GM18526 (cell line): Measurements from ENCODE around the gene TNFRSF4.

Experiments
- POLR2A ChIP-seq: IDR thresholded peaks from 3 replicates; pipeline ENCODE4 v1.6.1; 2011; ENCODE audit not compliant: insufficient read length; ENCODE audit errors: extremely low read depth

TNFRSF4 gene

DNA sequence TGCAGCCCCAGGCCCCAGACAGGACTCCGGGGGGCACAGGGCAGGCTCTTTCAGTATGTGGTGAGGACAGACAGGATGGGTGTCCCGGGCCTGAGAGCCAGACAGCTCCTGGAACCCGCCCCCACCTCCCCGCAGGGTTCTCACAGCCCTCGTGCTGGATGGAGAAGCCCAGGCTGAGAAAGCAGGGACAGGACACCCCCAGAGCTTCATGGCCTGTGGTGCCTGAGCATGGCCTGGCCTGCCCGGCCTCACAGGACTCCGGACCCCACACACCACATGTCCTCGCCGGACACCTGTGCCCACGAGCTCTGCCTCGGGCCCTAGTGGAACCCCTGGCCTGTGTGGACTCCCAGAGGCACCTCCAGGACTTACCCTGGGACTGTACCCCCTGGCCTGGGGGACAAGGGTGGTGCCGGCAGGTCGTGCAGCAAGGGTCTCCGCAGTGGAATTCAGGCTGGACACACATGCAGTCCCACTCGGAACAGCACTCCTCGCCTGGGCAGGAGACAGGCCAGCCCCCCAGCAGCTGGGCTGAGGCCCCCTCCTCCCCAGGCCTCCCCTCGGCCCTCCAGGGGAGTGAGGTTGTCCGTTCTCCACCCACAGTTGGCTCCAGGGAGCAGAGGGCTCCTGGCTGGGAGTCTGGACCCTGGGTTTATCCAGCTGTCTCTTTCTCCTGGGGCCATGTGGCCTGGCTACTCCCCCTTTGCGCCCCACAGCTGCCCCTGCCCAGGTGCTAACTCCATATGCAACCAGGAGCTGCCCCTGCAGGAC lies 8.8 kb downstream of the TNFRSF4 start:
- no peak for TF ChIP-seq POLR2A

DNA sequence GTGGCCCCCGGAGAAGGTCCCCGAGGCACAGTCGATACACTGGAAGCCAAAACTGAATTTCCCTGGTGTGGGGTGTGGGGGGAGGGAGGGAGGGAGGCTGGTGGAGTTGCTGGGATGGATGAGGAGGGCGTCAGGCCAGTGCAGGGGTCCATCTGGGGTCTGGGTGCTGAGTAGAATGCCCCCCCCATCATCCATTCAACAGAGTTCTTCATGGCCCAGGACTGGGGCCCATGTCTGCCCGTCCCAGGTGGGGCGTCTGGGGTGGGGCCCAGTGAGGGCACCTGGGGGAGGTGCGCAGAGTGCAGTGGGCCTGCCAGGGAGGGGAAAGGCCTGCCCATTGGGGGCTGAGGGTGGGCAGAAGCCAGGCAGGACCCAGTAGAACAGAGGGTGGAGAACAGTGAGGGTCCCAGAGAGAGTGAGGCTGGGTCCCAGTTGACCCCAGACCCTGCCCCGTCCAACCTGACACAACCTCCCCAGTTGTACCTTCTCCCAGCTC lies 9.5 kb downstream of the TNFRSF4 start:
- no peak for TF ChIP-seq POLR2A

DNA sequence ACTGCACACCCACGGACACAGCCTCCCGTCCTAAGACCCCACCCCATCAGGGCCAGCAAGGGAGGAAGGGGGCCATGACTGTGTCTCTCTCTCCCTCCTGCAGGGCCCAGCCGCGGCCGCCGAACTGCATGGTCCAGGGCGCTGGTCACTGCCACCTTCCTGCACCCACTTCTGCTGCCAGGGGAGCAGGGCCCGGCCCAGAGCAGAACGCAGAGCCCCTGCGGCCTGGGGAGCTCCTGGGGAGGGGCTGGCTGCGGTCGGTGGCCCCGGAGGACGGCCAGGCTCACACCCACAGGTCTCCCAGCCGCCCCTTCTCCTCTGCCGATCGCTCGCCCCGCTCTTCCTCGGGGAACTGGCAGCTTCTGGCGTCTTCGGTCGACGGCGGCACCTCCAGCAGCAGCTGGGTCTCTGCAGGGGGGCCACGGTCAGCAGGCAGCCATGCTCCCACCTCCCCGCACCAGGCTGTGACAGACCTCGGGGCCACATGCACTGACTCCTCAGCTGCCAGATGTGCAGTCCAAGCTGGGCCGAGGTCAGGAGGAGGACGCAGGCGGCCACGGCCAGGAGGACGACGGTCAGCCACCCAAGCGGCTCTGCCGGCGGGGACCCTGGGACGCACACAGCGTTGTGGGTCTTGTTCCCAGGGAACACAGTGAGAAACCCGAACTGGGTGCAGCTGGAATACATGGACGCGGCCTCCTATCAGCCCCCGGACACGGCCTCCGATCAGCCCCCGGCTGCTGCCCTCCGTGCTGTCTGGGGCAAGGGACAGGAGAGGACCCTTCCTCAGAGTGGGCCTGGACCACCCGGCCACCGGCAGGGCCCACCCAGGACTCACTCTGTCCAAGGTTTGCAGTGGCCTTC lies 10.2 kb downstream of the TNFRSF4 start:
- no peak for TF ChIP-seq POLR2A

DNA sequence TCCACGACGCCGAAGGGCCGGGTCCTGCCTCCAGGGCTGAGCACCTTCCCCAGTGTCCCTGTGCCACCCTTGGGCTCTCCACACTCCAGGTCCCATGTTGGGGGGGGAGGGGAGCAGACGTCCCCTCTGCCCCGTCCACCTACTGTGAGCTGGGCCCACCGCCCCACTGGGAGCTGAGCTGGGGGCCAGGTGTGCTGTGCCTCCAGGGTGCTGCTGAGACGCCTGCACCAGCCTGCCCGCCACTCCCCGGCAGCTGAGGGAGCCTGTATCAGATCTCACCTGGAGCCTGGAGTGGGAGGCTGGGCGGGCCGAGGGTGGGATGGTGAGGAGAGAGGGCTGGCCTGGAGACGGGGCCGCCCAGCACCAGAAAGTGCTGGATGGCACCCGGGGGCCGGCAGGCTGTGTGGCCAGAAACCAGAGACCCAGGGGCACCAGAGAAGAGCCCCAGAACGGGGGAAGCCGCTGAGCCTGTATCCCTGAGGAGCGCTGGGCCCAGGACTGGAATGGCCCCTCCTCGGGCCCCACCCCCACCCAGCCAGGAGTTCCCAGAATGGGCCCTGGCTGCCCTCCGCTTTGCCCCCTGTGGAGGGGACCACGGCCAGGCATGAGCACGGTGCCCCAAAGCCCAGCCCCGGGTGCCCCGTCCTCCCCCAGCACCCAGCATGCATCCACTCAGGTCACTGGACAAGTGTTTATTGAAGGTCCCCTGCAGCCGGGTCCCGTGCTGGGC lies 11.0 kb downstream of the TNFRSF4 start:
- TF ChIP-seq POLR2A = no peak

DNA sequence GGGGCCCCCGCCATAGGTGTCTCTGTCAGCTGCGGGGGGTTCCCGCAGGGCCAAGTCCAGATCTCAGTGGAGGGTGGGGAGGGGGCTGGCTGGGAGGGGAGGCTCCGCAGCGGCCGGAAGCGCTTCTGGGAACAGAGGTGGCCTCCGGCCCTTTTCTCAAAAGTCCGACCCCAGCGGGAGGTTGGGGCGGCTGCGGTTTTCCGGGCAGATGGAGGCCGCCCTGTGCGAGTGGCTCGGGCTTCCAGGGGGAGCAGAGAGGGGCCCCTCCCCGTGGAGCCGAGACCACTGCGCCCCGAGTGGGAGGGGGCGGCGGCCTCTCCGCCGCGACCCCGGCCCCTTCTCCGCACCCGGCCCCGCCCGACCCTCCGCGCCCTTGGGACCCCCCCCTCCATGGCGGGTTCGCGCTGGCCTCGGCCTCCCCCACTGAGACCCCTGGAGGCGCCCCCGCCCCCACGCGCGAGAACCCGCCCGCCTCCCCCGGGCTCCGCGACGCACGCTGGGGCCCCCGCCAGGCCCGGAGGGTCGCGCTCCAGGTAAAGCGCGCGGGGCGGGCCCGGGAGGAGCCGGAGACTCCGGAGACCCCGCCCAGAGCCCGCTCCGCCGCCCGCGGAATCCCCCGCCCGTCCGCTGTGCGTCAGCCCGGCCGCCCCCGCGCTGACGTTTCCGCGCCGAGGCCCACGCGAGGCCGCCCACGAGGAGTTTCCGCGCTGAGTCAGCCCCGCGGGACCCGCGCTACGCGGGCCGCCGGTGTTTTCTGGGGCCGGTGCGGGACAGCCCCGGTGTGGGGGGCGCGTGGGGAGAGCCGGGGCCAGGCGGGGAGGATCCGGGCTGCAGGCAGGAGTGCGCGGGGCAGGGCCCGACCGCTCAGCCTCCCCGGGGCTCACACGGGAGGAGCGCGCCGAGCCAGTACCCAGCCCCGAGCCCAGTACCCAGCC lies 12.8 kb downstream of the TNFRSF4 start:
- TF ChIP-seq POLR2A = no peak

DNA sequence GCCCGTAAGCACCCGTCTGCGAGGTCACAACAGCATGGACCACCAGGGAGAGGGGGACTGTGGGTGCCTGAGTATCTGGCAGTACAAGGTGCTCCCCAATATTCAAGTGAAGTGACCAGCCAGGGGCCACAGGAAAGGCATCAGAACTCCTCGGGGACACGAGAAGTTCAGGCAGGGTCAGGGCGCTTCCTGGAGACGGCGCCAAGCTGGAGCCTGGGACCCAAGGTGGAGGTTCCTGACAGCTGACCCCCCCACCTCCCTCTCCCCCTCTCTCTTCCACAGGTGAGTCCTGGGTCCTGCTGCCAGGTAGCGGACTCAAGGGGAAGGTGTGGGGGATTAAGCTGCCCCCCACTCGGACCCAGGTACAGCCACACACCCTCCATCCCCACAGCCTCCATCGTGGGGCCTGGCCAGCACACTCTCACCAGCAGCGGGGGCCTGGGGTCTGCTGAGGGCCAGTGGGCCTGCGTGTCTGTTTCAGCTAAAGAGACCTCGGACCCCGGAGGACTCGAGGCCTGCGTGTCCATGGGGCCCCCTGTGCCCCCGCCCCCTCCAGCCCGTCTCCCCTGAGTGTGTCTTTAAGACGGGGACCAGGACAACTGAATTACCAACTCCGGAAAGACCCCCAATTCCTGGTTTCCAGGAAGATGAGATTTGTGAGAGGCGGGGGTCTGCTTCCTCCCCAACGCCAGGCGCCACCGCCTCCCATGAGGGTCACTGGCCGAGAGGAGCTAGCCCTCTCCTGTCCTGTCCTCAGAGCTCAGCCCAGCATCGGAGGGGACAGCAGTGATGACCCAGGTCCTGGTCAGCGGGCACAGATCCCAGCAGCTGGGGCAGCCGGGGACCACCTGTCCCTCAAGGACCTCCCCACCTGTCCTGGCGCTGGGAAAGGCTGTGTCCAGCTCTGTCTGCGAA lies 13.7 kb downstream of the TNFRSF4 start:
- TF ChIP-seq POLR2A = no peak

DNA sequence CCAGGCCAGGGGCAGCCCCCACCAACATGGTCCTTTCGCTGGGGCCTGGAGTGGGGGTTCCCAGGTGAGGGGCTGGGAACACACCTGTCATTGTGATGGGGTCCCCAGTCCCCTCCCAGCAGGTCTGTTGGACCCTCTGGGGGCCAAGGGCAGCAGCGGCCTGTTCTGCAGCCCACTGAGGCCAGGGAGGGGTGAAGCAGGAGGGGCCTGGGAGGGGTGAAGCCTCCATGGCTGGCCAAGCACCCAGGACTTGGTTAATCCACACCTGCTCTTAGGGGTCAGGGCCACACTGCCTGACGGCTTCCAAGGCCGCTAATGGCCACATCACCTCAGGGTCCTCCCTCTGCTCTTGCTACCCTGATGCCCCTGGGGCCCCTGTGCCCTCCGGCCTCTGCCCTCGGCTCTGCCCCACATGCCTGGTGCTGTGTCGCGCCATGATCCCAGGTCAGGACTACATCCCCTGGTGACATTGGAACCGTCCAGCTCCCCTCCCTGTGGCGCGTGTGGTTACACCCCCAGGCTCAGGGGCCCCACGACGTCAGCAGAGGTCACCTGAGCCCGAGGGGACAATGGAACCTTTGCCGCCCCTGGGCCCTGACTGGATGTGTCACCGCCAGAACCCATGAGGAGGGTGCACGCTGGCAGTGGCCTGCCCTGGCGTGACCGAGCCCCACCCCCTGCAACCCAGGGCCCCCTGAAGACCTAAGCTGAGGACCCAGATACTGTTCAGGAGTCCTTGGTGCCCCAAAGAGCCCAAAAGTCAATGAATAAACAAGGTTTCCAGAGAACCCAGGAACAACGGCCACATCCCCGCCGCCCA lies 14.6 kb downstream of the TNFRSF4 start:
- no peak for TF ChIP-seq POLR2A

DNA sequence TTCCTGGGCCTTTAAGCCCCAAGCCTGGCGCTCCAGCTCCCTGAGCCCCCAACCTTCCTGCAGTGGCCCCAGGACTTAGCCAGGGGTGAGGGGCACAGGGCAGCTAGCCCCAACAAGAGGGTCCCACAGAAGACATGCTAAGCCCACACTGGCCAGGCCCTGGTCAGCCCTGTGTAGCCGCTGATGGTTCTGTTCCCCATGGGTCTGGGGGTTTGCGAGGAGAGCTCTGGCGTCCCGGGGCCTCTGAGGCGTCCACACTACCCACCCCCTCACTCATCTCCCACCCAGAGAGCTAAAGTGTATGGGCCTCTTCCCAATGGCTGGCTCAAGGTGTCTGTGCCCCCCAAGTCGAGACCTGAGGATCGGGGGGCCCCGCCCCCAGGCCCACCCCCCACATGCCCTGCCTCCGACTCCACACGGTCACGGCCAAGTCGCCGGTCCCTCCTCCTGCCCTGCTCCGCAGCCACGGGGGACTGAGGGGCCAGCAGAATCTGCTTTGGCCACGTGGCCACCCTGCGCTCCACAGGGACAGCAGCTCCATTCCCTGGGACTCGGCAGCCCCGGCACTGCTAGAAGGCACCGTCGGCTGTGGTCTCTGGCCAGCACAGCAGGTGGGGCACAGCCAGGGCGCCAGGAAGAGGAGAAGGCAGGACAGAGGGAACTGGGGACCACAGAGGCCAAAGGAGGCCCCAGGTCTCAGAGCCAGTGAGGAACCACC lies 15.4 kb downstream of the TNFRSF4 start:
- TF ChIP-seq POLR2A = no peak

DNA sequence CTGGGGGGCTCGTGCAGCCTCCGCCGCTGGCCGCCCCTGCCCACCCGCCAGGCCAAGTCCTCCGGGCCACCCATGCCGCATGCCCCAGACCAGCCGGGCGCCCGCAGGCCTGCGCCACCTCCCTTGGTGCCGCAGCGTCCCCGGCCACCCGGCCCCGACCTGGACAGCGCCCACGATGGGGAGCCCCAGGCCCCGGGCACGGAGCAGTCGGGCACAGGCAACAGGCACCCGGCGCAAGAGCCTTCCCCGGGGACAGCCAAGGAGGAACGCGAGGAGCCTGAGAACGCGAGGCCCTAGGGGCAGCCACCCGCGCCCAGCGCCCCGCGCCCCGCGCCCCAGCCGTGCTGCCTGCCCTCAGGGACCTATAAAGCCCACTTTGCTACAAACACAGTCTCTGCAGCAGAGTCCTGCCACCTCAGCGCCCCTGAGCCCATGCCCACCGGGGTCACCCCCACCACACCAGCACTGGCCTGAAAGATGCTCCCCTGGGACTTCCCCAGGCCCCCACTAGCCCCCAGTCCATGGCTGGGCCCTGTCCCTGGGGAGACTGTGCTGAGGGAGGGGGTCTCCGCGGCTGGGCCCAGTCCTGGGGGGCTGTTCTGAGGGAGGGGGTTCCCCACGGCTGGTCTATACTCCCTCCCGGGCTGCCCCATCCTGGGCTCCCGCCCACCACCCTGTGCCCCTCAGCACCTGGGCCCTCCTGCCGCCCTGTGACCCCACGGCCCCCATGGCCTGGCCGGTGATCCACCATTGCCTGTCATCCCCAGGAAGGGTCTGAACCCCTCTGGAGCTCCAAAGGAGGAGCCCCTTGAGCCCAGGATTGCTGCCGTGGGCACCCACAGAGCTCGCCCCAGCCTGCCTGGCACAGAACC lies 16.2 kb downstream of the TNFRSF4 start:
- TF ChIP-seq POLR2A = no peak

DNA sequence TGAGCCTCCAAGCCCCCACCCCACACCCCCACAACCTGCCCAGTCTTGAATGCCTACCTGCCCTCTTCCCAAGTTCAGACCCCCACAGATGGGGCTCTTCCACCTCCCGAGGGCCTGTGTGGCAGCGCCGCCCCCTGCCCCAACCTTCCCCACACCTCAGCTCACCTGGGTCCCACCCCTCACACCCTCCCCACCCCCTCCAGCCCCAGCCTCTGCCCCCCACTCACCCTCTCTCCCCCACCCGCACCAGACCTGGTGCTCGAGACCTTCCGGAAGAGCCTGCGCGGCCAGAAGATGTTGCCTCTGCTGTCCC lies 16.8 kb downstream of the TNFRSF4 start:
- TF ChIP-seq POLR2A = no peak
